PFSK-1 (cell line): ENCODE measurements around the gene P2RY13.

ENCODE experiments used
- FOXP2 ChIP-seq: optimal IDR thresholded peaks from 2 replicates; pipeline ENCODE3; 2011; ENCODE audit warnings: borderline replicate concordance, control low read depth, inconsistent platforms; ENCODE audit not compliant: insufficient read depth; ENCODE audit errors: extremely low read length, extremely low read depth
- POLR2AphosphoS5 ChIP-seq: IDR thresholded peaks from 2 replicates; pipeline ENCODE4 v1.6.1; 2012; ENCODE audit warnings: low read depth, mild to moderate bottlenecking, control low read depth, low read length, moderate library complexity
- SIN3A ChIP-seq: IDR thresholded peaks from 2 replicates; pipeline ENCODE4 v1.6.1; 2012; ENCODE audit warnings: mild to moderate bottlenecking, low read length, moderate library complexity, borderline replicate concordance; ENCODE audit not compliant: insufficient read depth
- TAF1 ChIP-seq: IDR thresholded peaks from 2 replicates; pipeline ENCODE4 v1.6.1; 2012; ENCODE audit warnings: low read length, control low read depth, borderline replicate concordance; ENCODE audit not compliant: insufficient read depth
- TF ChIP-seq, protein P1 (sequence below), 2 experiments: IDR thresholded peaks; 2 replicates each; pipeline versions ENCODE4 v1.6.1 to v1.8.0; 2011 to 2012; ENCODE audit warnings: low read depth in 2 of 2, low read length in 2 of 2, control low read depth in 1 of 2, inconsistent platforms in 1 of 2, mild to moderate bottlenecking in 1 of 2, moderate library complexity in 1 of 2; ENCODE audit not compliant: insufficient read depth in 1 of 2

GRCh38 chr3:151356794-151357462 lies 27.6 kb upstream of the P2RY13 start:
- TF ChIP-seq POLR2AphosphoS5 (no peak), SIN3A (no peak), TAF1 (no peak), FOXP2 (no peak)
- TF ChIP-seq, protein P1, sequence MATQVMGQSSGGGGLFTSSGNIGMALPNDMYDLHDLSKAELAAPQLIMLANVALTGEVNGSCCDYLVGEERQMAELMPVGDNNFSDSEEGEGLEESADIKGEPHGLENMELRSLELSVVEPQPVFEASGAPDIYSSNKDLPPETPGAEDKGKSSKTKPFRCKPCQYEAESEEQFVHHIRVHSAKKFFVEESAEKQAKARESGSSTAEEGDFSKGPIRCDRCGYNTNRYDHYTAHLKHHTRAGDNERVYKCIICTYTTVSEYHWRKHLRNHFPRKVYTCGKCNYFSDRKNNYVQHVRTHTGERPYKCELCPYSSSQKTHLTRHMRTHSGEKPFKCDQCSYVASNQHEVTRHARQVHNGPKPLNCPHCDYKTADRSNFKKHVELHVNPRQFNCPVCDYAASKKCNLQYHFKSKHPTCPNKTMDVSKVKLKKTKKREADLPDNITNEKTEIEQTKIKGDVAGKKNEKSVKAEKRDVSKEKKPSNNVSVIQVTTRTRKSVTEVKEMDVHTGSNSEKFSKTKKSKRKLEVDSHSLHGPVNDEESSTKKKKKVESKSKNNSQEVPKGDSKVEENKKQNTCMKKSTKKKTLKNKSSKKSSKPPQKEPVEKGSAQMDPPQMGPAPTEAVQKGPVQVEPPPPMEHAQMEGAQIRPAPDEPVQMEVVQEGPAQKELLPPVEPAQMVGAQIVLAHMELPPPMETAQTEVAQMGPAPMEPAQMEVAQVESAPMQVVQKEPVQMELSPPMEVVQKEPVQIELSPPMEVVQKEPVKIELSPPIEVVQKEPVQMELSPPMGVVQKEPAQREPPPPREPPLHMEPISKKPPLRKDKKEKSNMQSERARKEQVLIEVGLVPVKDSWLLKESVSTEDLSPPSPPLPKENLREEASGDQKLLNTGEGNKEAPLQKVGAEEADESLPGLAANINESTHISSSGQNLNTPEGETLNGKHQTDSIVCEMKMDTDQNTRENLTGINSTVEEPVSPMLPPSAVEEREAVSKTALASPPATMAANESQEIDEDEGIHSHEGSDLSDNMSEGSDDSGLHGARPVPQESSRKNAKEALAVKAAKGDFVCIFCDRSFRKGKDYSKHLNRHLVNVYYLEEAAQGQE (IDR thresholded peaks at IDR 0.05; ENCODE audit: insufficient read depth in 1 of 2, low read depth in 2 of 2, low read length in 2 of 2): no peak
